ENCODE data around the gene ZNF618.

Gene ZNF618

GRCh38 chr9:114058688-114059046 lies 182.6 kb downstream of the ZNF618 start:
- DNase-seq (ENCODE audit: low read depth), result no peak
- H3K4me3 ChIP-seq (ENCODE audit: low read length), result no peak overlapping the region
- TF ChIP-seq, protein P1, sequence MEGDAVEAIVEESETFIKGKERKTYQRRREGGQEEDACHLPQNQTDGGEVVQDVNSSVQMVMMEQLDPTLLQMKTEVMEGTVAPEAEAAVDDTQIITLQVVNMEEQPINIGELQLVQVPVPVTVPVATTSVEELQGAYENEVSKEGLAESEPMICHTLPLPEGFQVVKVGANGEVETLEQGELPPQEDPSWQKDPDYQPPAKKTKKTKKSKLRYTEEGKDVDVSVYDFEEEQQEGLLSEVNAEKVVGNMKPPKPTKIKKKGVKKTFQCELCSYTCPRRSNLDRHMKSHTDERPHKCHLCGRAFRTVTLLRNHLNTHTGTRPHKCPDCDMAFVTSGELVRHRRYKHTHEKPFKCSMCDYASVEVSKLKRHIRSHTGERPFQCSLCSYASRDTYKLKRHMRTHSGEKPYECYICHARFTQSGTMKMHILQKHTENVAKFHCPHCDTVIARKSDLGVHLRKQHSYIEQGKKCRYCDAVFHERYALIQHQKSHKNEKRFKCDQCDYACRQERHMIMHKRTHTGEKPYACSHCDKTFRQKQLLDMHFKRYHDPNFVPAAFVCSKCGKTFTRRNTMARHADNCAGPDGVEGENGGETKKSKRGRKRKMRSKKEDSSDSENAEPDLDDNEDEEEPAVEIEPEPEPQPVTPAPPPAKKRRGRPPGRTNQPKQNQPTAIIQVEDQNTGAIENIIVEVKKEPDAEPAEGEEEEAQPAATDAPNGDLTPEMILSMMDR (IDR thresholded peaks at IDR 0.05; ENCODE audit: insufficient read depth, low read depth, low read length, missing control alignments), result no peak

GRCh38 chr9:114059047-114059803 lies 183.1 kb downstream of the ZNF618 start:
- H3K4me3 ChIP-seq (ENCODE audit: low read length), result no peak overlapping the region
- TF ChIP-seq, protein P1 (IDR thresholded peaks at IDR 0.05; ENCODE audit: insufficient read depth, low read depth, low read length, missing control alignments), result no peak
- DNase-seq (ENCODE audit: low read depth), result no peak

- H3K4me3 ChIP-seq (ENCODE audit: low read length), result no peak overlapping the region
- DNase-seq (ENCODE audit: low read depth), result no peak
- TF ChIP-seq, protein P1 (IDR thresholded peaks at IDR 0.05; ENCODE audit: insufficient read depth, low read depth, low read length, missing control alignments), result no peak
Measured at GRCh38 chr9:114060070-114060469, 184.0 kb downstream of the ZNF618 start.

GRCh38 chr9:114060711-114061110 lies 184.6 kb downstream of the ZNF618 start:
- no peak overlapping the region for H3K4me3 ChIP-seq (ENCODE audit: low read length)
- TF ChIP-seq, protein P1 (IDR thresholded peaks at IDR 0.05; ENCODE audit: insufficient read depth, low read depth, low read length, missing control alignments), result no peak
- no peak for DNase-seq (ENCODE audit: low read depth)

- H3K4me3 ChIP-seq (ENCODE audit: low read length), result no peak overlapping the region
- no peak for DNase-seq (ENCODE audit: low read depth)
- TF ChIP-seq, protein P1 (IDR thresholded peaks at IDR 0.05; ENCODE audit: insufficient read depth, low read depth, low read length, missing control alignments), result no peak
Measured at GRCh38 chr9:114061292-114061691, 185.2 kb downstream of the ZNF618 start.

- H3K4me3 ChIP-seq (ENCODE audit: low read length), result no peak overlapping the region
- DNase-seq (ENCODE audit: low read depth), result no peak
- TF ChIP-seq, protein P1 (IDR thresholded peaks at IDR 0.05; ENCODE audit: insufficient read depth, low read depth, low read length, missing control alignments), result no peak
Measured at GRCh38 chr9:114061830-114062474, 185.8 kb downstream of the ZNF618 start.

Measured in epithelial cell of esophagus (primary cell).